ENCODE results near the gene ATG9A. TPM values are rescaled to one million over a fixed set of nuclear protein-coding genes. Genes with fewer than 3 reads are reported as not detected.

ATG9A gene
- total RNA-seq, 1 donor from 2014 or later, result 48.8 TPM

GRCh38 chr2:219207134-219207883 lies 22.1 kb downstream of the ATG9A start:
- H3K27me3 ChIP-seq (ENCODE audit: insufficient read depth, low read length), result no peaks in the 10 kb centered on the region
- Mint-ChIP-seq H3K4me3 (ENCODE audit: unreplicated experiment) (peak overlapping the region; percentile 81), H3K36me3 (ENCODE audit: low read depth, unreplicated experiment) (peaks cover 7% of the 10 kb centered on the region), H3K27ac (ENCODE audit: unreplicated experiment) (no peak overlapping the region), H3K27me3 (ENCODE audit: low read depth, unreplicated experiment) (peaks cover 2% of the 10 kb centered on the region), H3K9me3 (ENCODE audit: unreplicated experiment) (no peaks in the 10 kb centered on the region), H3K4me1 (ENCODE audit: low read depth, unreplicated experiment) (peaks cover 11% of the 10 kb centered on the region)
- no peak for DNase-seq (ENCODE audit: low read depth)
- peak overlapping the region; percentile 75 for H3K27ac ChIP-seq (ENCODE audit: low read depth, low read length)
- H3K9ac ChIP-seq (ENCODE audit: low read length), result peak overlapping the region; percentile 77
- H3K4me1 ChIP-seq (ENCODE audit: insufficient read depth, low read length), result peaks cover 16% of the 10 kb centered on the region
- H3K4me2 ChIP-seq (ENCODE audit: low read length), result peak overlapping the region; percentile 83
- H3K36me3 ChIP-seq (ENCODE audit: insufficient read depth, low read length), result no peaks in the 10 kb centered on the region
- no peaks in the 10 kb centered on the region for H3K9me3 ChIP-seq (ENCODE audit: insufficient read depth, low read depth, low read length)
- H4K20me1 ChIP-seq (ENCODE audit: insufficient read depth, low read length), result peaks cover 15% of the 10 kb centered on the region
- H2AFZ ChIP-seq (ENCODE audit: low read depth, low read length), result peak overlapping the region; percentile 43
- H3K79me2 ChIP-seq (ENCODE audit: insufficient read depth, low read length), result peaks cover 6% of the 10 kb centered on the region
- TF ChIP-seq CTCF (IDR thresholded peaks at IDR 0.05; ENCODE audit: insufficient read depth, low read depth, low read length) (no peak), EZH2 (IDR thresholded peaks at IDR 0.05; ENCODE audit: insufficient read depth, low read length) (no peak)
- H3K4me3 ChIP-seq (ENCODE audit: insufficient read depth, low read depth, low read length), result peak overlapping the region; percentile 66
- no peak for FAIRE-seq

- no peaks in the 10 kb centered on the region for H3K27me3 ChIP-seq (ENCODE audit: insufficient read depth, low read length)
- H3K36me3 Mint-ChIP-seq (ENCODE audit: low read depth, unreplicated experiment), result peaks cover 3% of the 10 kb centered on the region
- peak within 1 kb of the TSS; percentile 66 for H3K4me3 ChIP-seq (ENCODE audit: insufficient read depth, low read depth, low read length)
- DNase-seq (ENCODE audit: low read depth), result peak; percentile 72
- peak within 1 kb of the TSS; percentile 77 for H3K9ac ChIP-seq (ENCODE audit: low read length)
- H3K27ac ChIP-seq (ENCODE audit: low read depth, low read length), result peak within 1 kb of the TSS; percentile 75
- H3K9me3 Mint-ChIP-seq (ENCODE audit: unreplicated experiment), result no peaks in the 10 kb centered on the region
- H4K20me1 ChIP-seq (ENCODE audit: insufficient read depth, low read length), result peaks cover 15% of the 10 kb centered on the region
- no peaks in the 10 kb centered on the region for H3K36me3 ChIP-seq (ENCODE audit: insufficient read depth, low read length)
- H3K4me2 ChIP-seq (ENCODE audit: low read length), result peak within 1 kb of the TSS; percentile 83
- peaks cover 6% of the 10 kb centered on the region for H3K79me2 ChIP-seq (ENCODE audit: insufficient read depth, low read length)
- H3K27ac Mint-ChIP-seq (ENCODE audit: unreplicated experiment), result peak within 1 kb of the TSS; percentile 79
- no peaks in the 10 kb centered on the region for H3K9me3 ChIP-seq (ENCODE audit: insufficient read depth, low read depth, low read length)
- H3K4me3 Mint-ChIP-seq (ENCODE audit: unreplicated experiment), result peak within 1 kb of the TSS; percentile 88
- peaks cover 16% of the 10 kb centered on the region for H3K4me1 ChIP-seq (ENCODE audit: insufficient read depth, low read length)
- FAIRE-seq, result no peak
- TF ChIP-seq EZH2 (IDR thresholded peaks at IDR 0.05; ENCODE audit: insufficient read depth, low read length), result no peak
- no peak for TF ChIP-seq CTCF (IDR thresholded peaks at IDR 0.05; ENCODE audit: insufficient read depth, low read depth, low read length)
- peak within 1 kb of the TSS; percentile 73 for H2AFZ ChIP-seq (ENCODE audit: low read depth, low read length)
- peaks cover 2% of the 10 kb centered on the region for H3K27me3 Mint-ChIP-seq (ENCODE audit: low read depth, unreplicated experiment)
- peaks cover 11% of the 10 kb centered on the region for H3K4me1 Mint-ChIP-seq (ENCODE audit: low read depth, unreplicated experiment)
These were observed 22.9 kb downstream of the ATG9A start, which contains the start of gene ZFAND2B for GRCh38 chr2:219206328-219207133. ZFAND2B (plus strand) TSS chr2:219206782; CDS start chr2:219206988, 206 bp downstream.

Data from astrocyte (in vitro differentiated cells and primary cell).